Sigmoid colon (tissue), 4 donors: ENCODE data around the gene GAGE12J.
"Not testable (repeated sequence)": the region's sequence is repeated elsewhere in the genome, so short reads cannot be mapped to it uniquely, and the experiment has no call there.

ENCODE experiments used
- CTCF ChIP-seq, 4 experiments: fragments of 450-650 bp in 3 of 4; fragments of 200-600 bp in 1 of 4; IDR thresholded peaks; one replicate each; pipeline ENCODE4 v1.5.1; 2016 to 2019; ENCODE audit warnings: antibody characterized with exemption in 4 of 4, mild to moderate bottlenecking in 3 of 4, moderate library complexity in 2 of 4
- POLR2A ChIP-seq, 2 donors: fragments of 450-650 bp; IDR thresholded peaks; one replicate each; pipeline ENCODE4 v1.6.1; 2016; ENCODE audit warnings: antibody characterized with exemption in 2 of 2, mild to moderate bottlenecking in 2 of 2, moderate library complexity in 2 of 2
- POLR2AphosphoS5 ChIP-seq, 4 donors: sonication (generic); formaldehyde crosslinking; IDR thresholded peaks; one replicate each; pipeline ENCODE4 v1.6.1; 2017; ENCODE audit warnings: antibody characterized with exemption in 4 of 4

- not testable (repeated sequence) for TF ChIP-seq POLR2AphosphoS5, CTCF, POLR2A (IDR thresholded peaks at IDR 0.05)
Observed at GRCh38 chrX:49330421-49330820, 8.6 kb downstream of the GAGE12J start.
